PC-3 (cell line): ENCODE measurements around the gene NECAB2.

Experiments used
- EZH2 ChIP-seq: fragments of 300-600 bp; sonication (generic); IDR thresholded peaks from one replicate; pipeline ENCODE4 v1.6.1; 2017; ENCODE audit warnings: antibody characterized with exemption, mild to moderate bottlenecking, low read length; ENCODE audit not compliant: unreplicated experiment
- EZH2phosphoT487 ChIP-seq: fragments of 300-600 bp; sonication (generic); IDR thresholded peaks from 2 replicates; pipeline ENCODE4 v1.6.1; 2018; ENCODE audit warnings: mild to moderate bottlenecking, antibody characterized with exemption, low read length, borderline replicate concordance
- TF ChIP-seq, protein P1 (sequence below): fragments of 300-600 bp; sonication (generic); conservative IDR thresholded peaks from 2 replicates; pipeline ENCODE4 v1.5.1; 2017; ENCODE audit warnings: antibody characterized with exemption, low read depth, mild to moderate bottlenecking, low read length

DNA sequence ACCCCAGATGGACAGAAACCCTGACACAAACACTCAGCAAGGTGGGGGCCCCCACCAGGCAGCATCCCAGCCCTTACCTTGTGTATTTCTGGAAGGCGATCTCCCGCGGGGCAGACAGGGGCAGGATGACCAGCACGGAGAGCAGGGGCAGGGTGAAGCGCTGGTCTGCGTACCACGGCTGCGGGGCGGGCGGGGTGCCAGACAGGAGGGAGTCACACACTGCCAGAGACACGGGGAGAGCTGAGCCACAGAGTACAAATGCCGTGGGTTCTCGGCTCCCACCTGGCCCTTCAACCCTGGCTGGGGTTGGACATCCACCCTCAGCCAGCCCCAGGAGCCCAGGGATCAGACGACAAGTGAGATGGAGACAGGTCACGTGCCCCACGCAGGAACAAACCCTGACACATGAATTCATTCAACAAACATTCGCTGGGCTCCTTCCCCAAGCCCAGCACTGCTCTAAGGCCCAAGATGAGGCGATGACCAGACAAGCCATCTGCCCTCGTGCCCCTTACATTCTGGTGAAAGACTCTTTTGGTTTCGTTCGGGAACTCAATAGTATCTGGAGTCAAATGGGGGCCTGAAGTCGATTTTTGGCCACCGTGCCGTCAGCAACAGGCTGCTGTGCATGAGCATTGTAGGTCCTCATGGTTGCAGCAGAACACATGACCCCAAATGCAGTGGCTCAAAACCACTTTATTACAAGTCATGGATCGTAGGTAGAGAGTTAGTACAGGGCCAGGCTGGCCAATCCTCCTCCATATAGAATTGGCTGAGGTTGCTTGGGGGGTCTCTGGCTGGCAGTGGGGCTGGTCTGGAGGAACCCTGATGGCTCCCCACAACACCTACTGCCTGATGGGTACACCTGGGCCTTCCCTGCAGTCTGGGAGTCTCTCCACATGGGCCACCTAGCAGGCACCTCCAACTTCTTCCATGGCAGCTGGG, 65.5 kb downstream of the NECAB2 start:
- TF ChIP-seq, protein P1, sequence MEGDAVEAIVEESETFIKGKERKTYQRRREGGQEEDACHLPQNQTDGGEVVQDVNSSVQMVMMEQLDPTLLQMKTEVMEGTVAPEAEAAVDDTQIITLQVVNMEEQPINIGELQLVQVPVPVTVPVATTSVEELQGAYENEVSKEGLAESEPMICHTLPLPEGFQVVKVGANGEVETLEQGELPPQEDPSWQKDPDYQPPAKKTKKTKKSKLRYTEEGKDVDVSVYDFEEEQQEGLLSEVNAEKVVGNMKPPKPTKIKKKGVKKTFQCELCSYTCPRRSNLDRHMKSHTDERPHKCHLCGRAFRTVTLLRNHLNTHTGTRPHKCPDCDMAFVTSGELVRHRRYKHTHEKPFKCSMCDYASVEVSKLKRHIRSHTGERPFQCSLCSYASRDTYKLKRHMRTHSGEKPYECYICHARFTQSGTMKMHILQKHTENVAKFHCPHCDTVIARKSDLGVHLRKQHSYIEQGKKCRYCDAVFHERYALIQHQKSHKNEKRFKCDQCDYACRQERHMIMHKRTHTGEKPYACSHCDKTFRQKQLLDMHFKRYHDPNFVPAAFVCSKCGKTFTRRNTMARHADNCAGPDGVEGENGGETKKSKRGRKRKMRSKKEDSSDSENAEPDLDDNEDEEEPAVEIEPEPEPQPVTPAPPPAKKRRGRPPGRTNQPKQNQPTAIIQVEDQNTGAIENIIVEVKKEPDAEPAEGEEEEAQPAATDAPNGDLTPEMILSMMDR, result no peak
- TF ChIP-seq EZH2, result no peak
- TF ChIP-seq EZH2phosphoT487, result no peak
